Uterus (tissue), 4 donors: ENCODE measurements around the gene CAMTA1. TPM values are rescaled to one million over a fixed set of nuclear protein-coding genes. Genes with fewer than 3 reads are reported as not detected.
"Not testable (repeated sequence)": the region's sequence is repeated elsewhere in the genome, so short reads cannot be mapped to it uniquely, and the experiment has no call there.

Experiments used
- DNase-seq, 2 donors: peaks; one replicate each; pipeline ENCODE4 v3.0.0-alpha.2; 2019 to 2020
- H3K27ac ChIP-seq, 2 donors: fragments of 200-600 bp; sonication (generic); 1 replicate in 1 of 2; 2 replicates in 1 of 2; pipeline ENCODE4 v1.5.1; 2016 to 2018
- H3K27me3 ChIP-seq, 2 donors: fragments of 200-600 bp; sonication (generic); one replicate each; pipeline ENCODE4 v1.5.1; 2018 to 2019; ENCODE audit warnings: control low read depth in 1 of 2
- H3K36me3 ChIP-seq, 2 donors: fragments of 200-600 bp; sonication (generic); one replicate each; pipeline ENCODE4 v1.5.1; 2019; ENCODE audit warnings: control low read depth in 1 of 2
- H3K4me1 ChIP-seq, 2 donors: fragments of 200-600 bp; sonication (generic); one replicate each; pipeline ENCODE4 v1.5.1; 2018 to 2019; ENCODE audit warnings: control low read depth in 1 of 2
- H3K4me3 ChIP-seq, 2 donors: fragments of 200-600 bp; sonication (generic); 1 replicate in 1 of 2; 2 replicates in 1 of 2; pipeline ENCODE4 v1.5.1; 2018 to 2019; ENCODE audit warnings: mild to moderate bottlenecking in 1 of 2
- H3K9me3 ChIP-seq, 2 donors: fragments of 200-600 bp; sonication (generic); one replicate each; pipeline ENCODE4 v1.5.1; 2019; ENCODE audit warnings: control low read depth in 1 of 2
- POLR2A ChIP-seq, 2 donors: fragments of 450-650 bp; IDR thresholded peaks; one replicate each; pipeline ENCODE4 v1.6.1; 2016; ENCODE audit warnings: antibody characterized with exemption in 2 of 2, mild to moderate bottlenecking in 1 of 2, moderate library complexity in 1 of 2
- intact Hi-C: fragments of 100-400 bp; cut with DNase I; formaldehyde crosslinking; loops from one replicate; pipeline ENCODE4 v1.15.1; 2023; ENCODE audit warnings: low total_unique reads
- total RNA-seq, 4 donors: library from RNA; depleted of rRNA in 3 of 4; stranded (reverse); fragments of >200 nt in 3 of 4; gene quantifications; one replicate each; pipeline versions ENCODE4 v1.1.0 to v1.2.4, GENCODE V29; 2014 to 2023
- TF ChIP-seq, protein P1 (sequence below), 4 experiments: fragments of 200-600 bp in 2 of 4; fragments of 450-650 bp in 2 of 4; sonication (generic) in 2 of 4; IDR thresholded peaks; one replicate each; pipeline ENCODE4 v1.5.1; 2016 to 2019; ENCODE audit warnings: antibody characterized with exemption in 4 of 4, mild to moderate bottlenecking in 2 of 4, moderate library complexity in 1 of 4
- donor health status: DM: yes; HTN: yes; CAD: no.

CAMTA1 gene
- total RNA-seq, 4 donors from 2014 or later: 29.7 to 427 (median 64.8) TPM

DNA sequence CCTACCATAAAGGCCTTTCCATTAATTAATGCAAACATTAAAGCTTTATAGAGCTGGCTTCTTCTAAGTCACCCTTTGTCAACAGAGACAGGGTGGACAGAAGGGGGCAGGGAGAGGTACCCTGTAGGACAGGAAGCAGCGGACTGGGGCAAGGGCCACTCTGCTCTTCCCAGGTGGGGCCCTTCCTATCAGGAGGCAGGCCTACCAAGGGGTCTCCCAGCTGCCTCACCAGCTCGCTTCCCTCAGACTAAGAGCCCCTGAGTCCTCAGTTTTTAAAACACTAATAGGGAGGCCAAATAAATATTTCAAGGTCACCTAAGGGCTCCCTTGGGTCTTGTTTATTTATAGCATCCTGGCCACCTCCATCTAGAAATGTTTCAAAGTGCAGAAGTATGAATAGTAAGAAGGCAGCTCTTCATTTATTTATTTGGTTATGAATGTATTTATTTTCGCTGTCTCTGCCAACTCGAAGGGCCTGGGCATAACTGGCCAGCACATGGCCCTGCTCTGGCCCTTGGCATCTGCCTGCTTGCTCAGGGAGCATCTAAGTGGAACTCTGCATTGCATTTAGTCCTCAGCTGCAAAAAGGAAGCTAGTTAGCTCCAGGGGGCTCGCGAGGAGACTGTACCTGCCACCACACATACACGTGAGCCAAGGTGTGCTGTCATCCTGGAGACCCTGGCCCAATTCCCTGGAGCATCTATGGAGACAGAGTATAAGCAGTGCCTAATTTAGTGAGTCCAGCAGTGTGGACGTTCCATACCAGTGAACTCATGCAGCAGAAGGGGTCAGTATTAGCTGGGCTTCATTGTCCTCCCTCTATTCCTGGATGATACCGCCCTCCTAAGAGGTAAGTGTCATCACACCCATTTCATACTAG lies 590.8 kb downstream of the CAMTA1 start:
- Histone ChIP-seq H3K4me1 (no peaks in the 10 kb centered on the region), H3K36me3 (no peaks in the 10 kb centered on the region), H3K27me3 (no peaks in the 10 kb centered on the region), H3K9me3 (no peaks in the 10 kb centered on the region), H3K4me3 (no peak overlapping the region), H3K27ac (no peak overlapping the region)
- no peak for DNase-seq
- intact Hi-C loops: no loop called here
- TF ChIP-seq POLR2A (IDR thresholded peaks at IDR 0.05): no peak
- TF ChIP-seq, protein P1, sequence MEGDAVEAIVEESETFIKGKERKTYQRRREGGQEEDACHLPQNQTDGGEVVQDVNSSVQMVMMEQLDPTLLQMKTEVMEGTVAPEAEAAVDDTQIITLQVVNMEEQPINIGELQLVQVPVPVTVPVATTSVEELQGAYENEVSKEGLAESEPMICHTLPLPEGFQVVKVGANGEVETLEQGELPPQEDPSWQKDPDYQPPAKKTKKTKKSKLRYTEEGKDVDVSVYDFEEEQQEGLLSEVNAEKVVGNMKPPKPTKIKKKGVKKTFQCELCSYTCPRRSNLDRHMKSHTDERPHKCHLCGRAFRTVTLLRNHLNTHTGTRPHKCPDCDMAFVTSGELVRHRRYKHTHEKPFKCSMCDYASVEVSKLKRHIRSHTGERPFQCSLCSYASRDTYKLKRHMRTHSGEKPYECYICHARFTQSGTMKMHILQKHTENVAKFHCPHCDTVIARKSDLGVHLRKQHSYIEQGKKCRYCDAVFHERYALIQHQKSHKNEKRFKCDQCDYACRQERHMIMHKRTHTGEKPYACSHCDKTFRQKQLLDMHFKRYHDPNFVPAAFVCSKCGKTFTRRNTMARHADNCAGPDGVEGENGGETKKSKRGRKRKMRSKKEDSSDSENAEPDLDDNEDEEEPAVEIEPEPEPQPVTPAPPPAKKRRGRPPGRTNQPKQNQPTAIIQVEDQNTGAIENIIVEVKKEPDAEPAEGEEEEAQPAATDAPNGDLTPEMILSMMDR (IDR thresholded peaks at IDR 0.05): no peak

DNA sequence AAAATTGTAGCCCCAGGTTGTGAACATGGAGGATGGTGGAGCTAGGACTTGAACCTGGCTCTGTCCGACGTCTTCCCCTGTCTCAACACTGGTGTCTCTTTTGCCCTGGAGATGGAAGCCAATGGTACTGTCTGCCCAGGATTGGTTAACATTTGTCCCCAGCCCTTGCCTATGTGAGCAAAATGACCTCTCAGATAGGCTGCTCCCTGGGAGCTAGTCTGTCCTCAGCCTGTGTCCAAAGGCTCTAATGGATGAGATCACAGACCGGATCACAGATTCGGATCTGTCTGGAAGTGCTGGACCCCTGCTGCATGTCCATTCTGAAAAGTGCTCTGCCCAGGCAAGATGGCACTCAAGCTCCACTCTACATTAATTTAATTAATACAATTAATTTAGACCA lies 591.4 kb downstream of the CAMTA1 start:
- TF ChIP-seq, protein P1 (IDR thresholded peaks at IDR 0.05): no peak
- TF ChIP-seq POLR2A (IDR thresholded peaks at IDR 0.05): no peak
- no peaks in the 10 kb centered on the region for H3K9me3 ChIP-seq
- no peaks in the 10 kb centered on the region for H3K4me1 ChIP-seq
- no peaks in the 10 kb centered on the region for H3K36me3 ChIP-seq
- intact Hi-C loops: no loop called here
- no peak for DNase-seq
- H3K4me3 ChIP-seq: no peak overlapping the region
- H3K27ac ChIP-seq: no peak overlapping the region
- no peaks in the 10 kb centered on the region for H3K27me3 ChIP-seq

DNA sequence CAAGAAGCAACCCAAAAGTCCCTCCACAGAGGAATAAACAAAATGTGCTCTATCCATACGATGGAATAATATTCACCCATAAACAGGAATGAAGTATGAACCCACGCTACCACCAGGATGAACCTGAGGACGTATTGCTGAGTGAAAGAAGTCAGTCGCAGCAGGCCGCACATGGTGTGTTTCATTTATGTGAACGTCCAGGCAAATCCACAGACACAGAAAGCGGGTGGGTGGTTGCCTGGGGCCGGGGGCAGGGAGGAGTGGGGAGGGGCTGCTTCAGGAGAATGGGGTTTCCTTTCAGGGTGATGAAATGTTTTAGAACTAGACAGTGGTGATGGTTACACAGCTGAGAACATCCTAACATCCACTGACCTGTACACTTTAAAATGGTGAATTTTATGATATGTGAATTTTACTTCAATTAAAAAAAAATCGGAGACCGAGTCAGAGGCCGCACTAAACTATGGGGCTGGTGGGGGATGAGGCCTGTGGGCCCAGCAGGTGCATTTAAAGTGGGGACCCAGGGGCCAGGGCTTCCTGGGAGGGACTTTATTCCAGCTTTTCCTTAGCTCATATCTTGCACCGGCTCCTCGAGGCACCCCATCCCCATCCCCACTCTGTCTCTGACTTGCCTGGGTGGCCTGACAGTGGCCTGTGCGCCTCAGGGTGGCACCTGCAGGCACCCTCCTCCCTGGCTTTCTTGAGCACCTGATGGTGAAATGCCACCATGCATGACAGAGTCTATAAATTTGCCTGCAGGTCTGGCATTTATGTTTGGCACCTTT lies 593.3 kb downstream of the CAMTA1 start:
- no peaks in the 10 kb centered on the region for H3K9me3 ChIP-seq
- TF ChIP-seq, protein P1 (IDR thresholded peaks at IDR 0.05): no peak
- no peak for TF ChIP-seq POLR2A (IDR thresholded peaks at IDR 0.05)
- no peak overlapping the region for H3K27ac ChIP-seq
- no peaks in the 10 kb centered on the region for H3K4me1 ChIP-seq
- intact Hi-C loops: no loop called here
- no peaks in the 10 kb centered on the region for H3K27me3 ChIP-seq
- H3K4me3 ChIP-seq: no peak overlapping the region
- no peaks in the 10 kb centered on the region for H3K36me3 ChIP-seq
- DNase-seq: no peak

DNA sequence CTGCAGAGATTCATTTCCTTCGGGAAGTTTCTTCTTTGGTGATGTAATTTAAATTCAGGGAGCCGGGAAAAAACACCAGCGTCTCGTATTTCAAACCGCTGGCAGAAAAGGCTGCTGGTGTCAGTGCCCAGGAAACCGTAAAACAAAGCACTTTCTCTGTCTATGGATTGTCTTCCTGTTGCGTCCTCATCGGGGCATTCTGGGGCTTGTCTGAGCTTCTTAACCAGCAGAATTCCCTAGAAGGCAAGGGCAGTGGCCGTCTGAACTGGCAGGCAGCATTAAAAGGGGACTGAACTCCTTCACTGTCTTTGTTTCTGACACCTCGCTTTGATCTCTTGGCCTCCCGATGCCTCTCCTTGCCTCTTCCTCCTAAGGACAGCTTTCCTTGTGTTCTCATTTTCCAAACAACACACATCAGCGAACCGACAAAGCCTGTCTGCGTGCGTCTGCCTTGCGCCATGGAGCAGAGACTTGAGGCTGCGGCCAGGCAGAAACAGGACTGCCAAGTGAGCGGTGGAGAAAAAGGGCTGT lies 594.3 kb downstream of the CAMTA1 start:
- H3K4me1 ChIP-seq: no peaks in the 10 kb centered on the region
- H3K27me3 ChIP-seq: no peaks in the 10 kb centered on the region
- H3K9me3 ChIP-seq: no peaks in the 10 kb centered on the region
- no peak overlapping the region for H3K4me3 ChIP-seq
- DNase-seq: peak in 1 of 2 donors; percentile 26
- peak overlapping the region in 1 of 2 donors; percentile 55 for H3K27ac ChIP-seq
- H3K36me3 ChIP-seq: no peaks in the 10 kb centered on the region
- intact Hi-C loops: no loop called here
- TF ChIP-seq, protein P1 (IDR thresholded peaks at IDR 0.05): no peak
- TF ChIP-seq POLR2A (IDR thresholded peaks at IDR 0.05): no peak

DNA sequence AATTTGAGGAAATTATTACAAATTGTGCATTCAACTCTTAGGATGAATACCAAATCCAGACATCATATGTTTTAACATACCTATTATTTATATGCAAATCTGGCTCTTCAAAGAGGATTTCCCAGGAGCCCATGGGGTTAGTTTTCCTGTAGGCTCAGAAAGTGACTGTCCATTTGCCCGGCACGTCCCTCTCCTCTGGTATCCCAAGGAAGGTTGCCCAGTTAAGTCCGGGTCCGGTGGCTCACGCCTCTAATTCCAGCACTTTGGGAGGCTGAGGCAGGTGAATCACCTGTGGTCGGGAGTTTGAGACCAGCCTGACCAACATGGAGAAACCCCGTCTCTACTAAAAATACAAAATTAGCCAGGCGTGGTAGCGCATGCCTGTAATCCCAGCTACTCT lies 594.8 kb downstream of the CAMTA1 start:
- H3K27me3 ChIP-seq, intact Hi-C loops, H3K9me3 ChIP-seq, H3K4me1 ChIP-seq, H3K4me3 ChIP-seq, H3K36me3 ChIP-seq, DNase-seq: not testable (repeated sequence)
- H3K27ac ChIP-seq: peak overlapping the region in 1 of 2 donors; percentile 55
